Measurements from ENCODE around the gene GLRX.

Gene GLRX

DNA sequence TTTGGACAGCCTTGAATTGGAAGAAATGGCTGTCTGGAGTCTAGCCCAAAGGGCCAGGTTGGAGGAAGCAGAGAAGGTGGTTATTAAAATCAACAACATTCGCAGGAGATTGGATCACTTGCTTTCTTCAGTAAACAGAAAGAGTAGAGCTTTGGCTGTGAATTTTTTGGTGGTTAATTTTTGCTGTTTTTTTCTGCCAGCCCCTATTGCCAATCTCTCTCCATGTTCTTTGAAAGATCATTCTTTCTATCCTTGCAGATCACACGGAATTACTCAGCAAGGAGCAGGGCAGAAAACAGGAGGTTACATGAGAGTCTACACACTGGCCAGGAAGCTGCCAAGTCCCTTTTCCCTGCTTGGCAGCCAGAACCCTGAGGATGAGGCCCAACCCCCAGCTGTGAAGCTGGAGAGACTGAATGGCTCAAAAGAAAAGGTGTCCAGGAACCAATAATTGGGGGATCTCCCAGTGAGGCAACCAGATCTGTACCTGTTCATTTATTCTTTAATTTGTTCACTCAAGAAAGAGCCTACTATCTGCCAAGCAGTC lies 13.0 kb downstream of the GLRX start:
- no peak for DNase-seq (ENCODE audit: low read depth in 2 of 2, low spot score in 1 of 2)

DNA sequence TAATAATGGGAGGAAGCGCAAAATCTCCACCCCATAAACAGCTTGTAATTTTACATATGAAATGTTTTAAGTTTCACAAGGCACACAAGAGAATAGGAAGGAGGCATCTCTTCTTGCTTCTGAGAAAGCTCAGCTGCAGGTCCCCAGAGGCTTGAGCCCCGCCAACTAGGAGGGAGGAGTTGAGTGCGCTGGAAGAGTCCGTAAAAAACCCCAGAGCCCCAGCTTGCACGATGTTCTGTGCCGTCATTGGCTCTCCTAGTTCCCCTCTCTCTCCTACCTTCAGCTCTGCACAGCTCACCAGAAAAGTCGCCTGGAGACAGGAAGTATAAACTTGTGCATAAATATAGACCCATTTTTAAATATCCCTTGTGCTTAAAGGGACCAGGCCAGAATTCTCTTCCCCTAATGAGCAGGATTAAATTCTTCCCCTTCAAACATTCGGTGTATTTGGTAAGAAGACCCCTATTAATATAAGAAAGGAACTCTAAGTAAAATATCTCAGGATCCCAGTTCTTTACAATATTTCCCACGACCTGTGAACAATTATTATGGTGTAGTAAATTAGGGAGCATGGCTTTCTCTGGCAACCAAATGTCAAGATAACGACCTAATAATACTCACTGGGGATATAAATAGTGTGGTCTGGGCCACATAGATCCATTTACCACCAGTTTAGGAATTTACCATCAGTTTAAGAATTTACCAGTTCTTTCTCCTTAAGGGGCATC lies 13.7 kb downstream of the GLRX start:
- DNase-seq (ENCODE audit: low read depth in 2 of 2, low spot score in 1 of 2) = peak in 1 of 2 donors; percentile 58

DNA sequence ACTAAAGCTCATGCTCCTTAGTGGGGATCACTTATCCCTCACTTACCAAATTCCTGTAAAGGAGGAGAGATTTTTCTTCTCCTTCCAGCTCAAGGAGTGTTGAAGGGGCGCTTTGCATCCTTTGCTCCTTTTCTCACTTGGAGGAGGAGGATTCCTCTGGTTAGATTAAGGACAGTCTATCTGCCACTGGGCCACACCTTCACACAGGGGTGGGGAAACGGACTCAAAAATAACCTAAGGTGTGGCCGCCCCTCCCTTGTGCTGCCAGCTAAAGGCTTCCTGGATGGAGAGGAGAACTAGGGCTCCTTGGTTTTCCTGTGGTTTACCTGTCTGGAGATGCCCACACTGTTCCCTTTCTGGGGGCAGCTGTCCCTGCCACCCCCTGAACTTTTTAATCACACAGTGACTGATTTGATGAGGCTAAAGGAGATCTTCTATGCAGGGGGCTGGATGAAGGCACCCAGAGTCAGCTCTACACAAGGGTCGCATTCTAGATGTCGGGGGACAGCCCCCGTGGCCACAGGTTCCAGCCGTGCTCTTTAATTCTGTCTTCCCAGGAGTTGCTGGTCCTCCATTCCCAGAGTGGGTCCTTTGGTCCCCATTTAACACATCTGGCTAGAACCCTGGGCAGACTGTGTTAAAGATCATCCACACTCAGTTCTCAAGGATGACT lies 14.4 kb downstream of the GLRX start:
- no peak for DNase-seq (ENCODE audit: low read depth in 2 of 2, low spot score in 1 of 2)

GRCh38 chr5:95806687-95807086 lies 15.8 kb downstream of the GLRX start:
- no peak for DNase-seq (ENCODE audit: low read depth in 2 of 2, low spot score in 1 of 2)

- no peak for DNase-seq (ENCODE audit: low read depth in 2 of 2, low spot score in 1 of 2)
Observed at GRCh38 chr5:95804736-95805539, 17.6 kb downstream of the GLRX start.

- no peak for DNase-seq (ENCODE audit: low read depth in 2 of 2, low spot score in 1 of 2)
Observed at GRCh38 chr5:95803271-95804148, 19.0 kb downstream of the GLRX start.

DNA sequence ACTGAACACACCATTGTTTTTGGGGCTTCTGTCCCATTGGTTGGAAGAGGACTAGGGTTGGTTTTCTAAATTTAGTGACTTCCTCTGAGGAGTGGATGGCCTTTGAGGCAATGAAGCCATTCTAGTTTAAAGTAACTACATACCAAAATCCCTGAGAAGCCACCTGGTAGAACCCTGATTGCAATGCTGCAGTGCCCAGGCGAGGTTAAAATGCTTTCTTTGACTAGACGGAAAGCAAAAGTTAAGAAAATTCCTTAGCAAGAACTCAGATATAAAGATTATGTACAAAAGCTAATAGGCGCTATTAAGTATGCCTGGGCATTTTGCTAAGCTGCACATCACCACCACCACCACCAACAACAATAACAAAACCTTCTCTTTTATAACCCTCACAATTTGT lies 20.6 kb downstream of the GLRX start:
- no peak for DNase-seq (ENCODE audit: low read depth in 2 of 2, low spot score in 1 of 2)

GRCh38 chr5:95801532-95801931 lies 21.0 kb downstream of the GLRX start:
- DNase-seq (ENCODE audit: low read depth in 2 of 2, low spot score in 1 of 2) = no peak

DNA sequence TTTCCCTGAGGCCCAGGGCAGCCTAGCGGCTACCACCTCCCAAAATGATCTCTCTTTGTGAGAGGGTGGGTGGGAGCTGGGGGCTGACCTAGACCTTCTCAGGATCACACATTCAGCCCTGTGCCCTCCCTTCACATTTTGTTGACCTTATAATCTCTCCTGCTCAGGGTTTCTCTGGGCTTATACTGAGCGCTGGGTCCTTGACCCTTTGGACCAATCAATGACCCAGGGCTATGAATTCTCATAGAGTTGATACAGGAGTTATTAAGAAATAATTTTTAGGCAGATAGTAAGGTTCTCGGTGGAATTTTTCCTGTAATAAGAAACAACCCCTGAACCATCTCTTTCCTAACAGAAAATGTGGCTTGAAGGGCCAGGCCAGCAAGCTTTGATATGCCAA lies 22.0 kb downstream of the GLRX start:
- DNase-seq (ENCODE audit: low read depth in 2 of 2, low spot score in 1 of 2) = no peak

- DNase-seq (ENCODE audit: low read depth in 2 of 2, low spot score in 1 of 2) = no peak
Observed at GRCh38 chr5:95799191-95799835, 23.2 kb downstream of the GLRX start.

- DNase-seq (ENCODE audit: low read depth in 2 of 2, low spot score in 1 of 2) = no peak
Observed at GRCh38 chr5:95798545-95798944, 24.0 kb downstream of the GLRX start.

- no peak for DNase-seq (ENCODE audit: low read depth in 2 of 2, low spot score in 1 of 2)
Observed at GRCh38 chr5:95798048-95798447, 24.5 kb downstream of the GLRX start.

DNA sequence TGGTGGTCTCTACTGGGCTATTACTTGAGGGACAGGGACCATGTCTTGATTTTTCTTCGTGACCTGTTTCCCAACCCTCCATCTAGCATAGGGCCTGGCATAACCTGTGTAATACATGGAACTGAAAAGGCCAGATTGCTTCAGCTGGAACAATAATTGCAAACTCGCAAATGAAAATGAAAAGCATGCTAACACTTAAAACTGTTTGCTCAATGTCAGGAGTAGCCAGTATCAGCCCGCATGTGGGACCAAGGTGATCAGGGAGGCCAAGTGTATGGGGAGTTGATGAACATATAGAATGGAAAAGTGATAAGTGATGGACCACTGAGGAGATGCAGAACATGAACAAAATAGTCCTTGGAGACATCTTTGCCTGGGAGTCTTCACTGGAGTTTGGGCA lies 25.2 kb downstream of the GLRX start:
- DNase-seq (ENCODE audit: low read depth in 2 of 2, low spot score in 1 of 2) = no peak

- no peak for DNase-seq (ENCODE audit: low read depth in 2 of 2, low spot score in 1 of 2)
Observed at GRCh38 chr5:95794070-95794516, 28.4 kb downstream of the GLRX start.

DNA sequence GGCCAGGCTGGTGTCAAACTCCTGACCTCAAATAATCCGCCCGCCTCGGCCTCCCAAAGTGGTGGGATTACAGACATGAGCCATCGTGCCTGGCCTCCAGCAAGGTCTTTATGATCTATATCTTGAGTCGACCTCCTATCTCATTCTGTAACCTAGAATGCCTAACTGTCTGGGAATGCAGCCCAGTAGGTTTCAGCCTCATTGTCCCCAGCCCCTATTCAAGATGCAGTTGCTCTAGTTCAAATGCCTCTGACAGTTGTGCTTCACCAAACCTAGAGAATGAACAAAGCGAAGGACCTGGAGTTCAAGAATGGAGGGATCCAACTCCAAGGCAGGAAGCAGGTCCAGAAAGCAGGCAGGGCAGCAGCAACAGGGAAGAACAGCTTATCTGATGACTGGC lies 30.8 kb downstream of the GLRX start:
- no peak for DNase-seq (ENCODE audit: low read depth in 2 of 2, low spot score in 1 of 2)

DNA sequence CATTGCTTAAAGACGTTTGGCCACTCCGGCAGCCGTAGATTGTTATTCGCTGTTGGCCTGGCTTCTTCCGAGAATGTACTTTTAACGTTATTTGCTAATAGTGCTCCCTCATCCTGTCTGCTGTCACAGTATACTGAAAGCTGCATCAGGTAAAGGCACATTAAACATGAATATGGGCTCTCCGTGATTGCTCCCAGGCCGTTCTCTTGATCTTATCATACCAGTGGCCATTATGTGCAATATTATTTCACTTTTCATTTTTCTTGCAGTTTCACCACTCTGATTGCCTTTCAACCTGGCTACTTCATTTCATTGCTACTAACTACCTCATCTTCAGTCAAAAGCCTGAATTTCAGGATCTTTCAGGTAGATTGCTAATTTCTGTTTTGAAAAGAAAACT lies 34.0 kb downstream of the GLRX start:
- DNase-seq (ENCODE audit: low read depth in 2 of 2, low spot score in 1 of 2) = no peak

GRCh38 chr5:95786821-95787418 lies 35.6 kb downstream of the GLRX start:
- DNase-seq (ENCODE audit: low read depth in 2 of 2, low spot score in 1 of 2) = no peak

DNA sequence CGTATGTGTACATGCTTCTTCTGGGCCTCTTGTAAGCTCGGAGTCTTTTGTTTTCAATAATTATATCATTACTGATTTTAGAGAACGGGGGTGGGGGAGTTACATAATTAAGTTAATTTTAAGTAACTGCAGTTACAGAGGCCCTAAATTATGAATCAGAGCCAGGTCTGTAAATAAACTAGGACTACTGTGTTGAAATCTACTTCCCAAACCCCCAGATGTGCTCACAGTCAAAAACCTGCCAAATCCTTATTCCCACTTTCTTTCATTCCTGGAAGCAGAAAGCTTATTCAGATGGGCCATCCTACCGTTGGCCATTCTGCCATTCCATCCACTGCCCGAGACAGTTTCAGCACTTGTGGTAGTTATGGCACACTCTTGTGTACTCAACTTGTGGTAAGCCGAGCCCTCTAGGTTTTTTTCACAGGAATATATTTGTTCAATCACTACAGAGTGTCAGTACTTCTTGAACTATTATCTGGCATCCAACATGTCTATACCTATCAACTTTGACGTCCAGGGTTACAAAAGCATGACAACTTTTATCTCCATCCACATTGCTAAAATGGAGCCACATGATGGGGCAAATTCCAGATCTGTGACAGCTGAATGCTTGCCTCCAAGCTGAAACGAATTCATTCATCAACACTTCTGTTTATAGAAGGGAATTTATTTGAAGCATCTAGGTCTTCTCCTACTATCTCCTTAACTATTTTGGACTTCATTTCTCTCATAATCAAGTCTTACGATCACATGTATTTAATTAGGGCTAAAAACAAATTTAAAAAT lies 37.8 kb downstream of the GLRX start:
- DNase-seq (ENCODE audit: low read depth in 2 of 2, low spot score in 1 of 2) = no peak

DNA sequence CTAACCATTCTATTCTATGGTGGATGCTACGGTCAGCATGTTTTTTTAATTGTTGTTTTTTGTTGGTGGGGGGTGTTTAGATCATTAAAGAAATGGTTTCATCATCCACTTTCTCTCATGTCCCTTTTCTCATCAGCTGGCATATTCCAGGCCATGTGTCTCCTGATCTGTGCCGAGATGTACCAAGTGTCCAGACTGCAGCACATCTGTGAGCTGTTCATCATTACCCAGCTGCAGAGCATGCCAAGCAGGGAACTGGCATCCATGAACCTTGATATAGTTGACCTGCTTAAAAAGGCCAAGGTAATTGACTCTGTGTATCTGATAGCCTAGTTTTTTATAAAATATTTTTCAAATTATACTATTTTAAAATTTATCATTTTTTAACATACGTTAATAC lies 38.9 kb downstream of the GLRX start:
- DNase-seq (ENCODE audit: low read depth in 2 of 2, low spot score in 1 of 2) = no peak

All from stimulated activated CD8-positive, alpha-beta memory T cell treated with anti-CD3 and anti-CD28 coated beads, Interleukin-4, amount 100 ng/mL, for 4 hours (primary cell).